ENCODE data around the gene CBARP.
"Not testable (repeated sequence)": the region's sequence is repeated elsewhere in the genome, so short reads cannot be mapped to it uniquely, and the experiment has no call there.

The CBARP gene

GRCh38 chr19:1252821-1253513 lies 15.2 kb upstream of the CBARP start:
- DNase-seq (ENCODE audit: low spot score): peak; percentile 73

- DNase-seq (ENCODE audit: low spot score): no peak
Measured at GRCh38 chr19:1252221-1252820, 14.5 kb upstream of the CBARP start.

- DNase-seq (ENCODE audit: low spot score): peak; percentile 73
Measured at GRCh38 chr19:1251330-1252220, 13.8 kb upstream of the CBARP start.

- peak; percentile 63 for DNase-seq (ENCODE audit: low spot score)
Measured at GRCh38 chr19:1250437-1251260, 12.8 kb upstream of the CBARP start.

GRCh38 chr19:1249990-1250436 lies 12.2 kb upstream of the CBARP start:
- DNase-seq (ENCODE audit: low spot score): no peak

- DNase-seq (ENCODE audit: low spot score): peak; percentile 96
Measured at GRCh38 chr19:1249298-1249989, 11.6 kb upstream of the CBARP start.

- peak; percentile 85 for DNase-seq (ENCODE audit: low spot score)
Measured at GRCh38 chr19:1248786-1249297, 11.0 kb upstream of the CBARP start.

- peak; percentile 85 for DNase-seq (ENCODE audit: low spot score)
Measured at GRCh38 chr19:1248139-1248785, 10.5 kb upstream of the CBARP start, which contains the start of gene MIDN. Gene MIDN, plus strand, starts transcription at chr19:1248583. Its CDS starts 1,714 bp downstream, at chr19:1250297.

GRCh38 chr19:1247748-1248138 lies 9.9 kb upstream of the CBARP start:
- DNase-seq (ENCODE audit: low spot score): no peak

- not testable (repeated sequence) for DNase-seq (ENCODE audit: low spot score)
Measured at GRCh38 chr19:1246265-1247087, 8.7 kb upstream of the CBARP start.

- DNase-seq (ENCODE audit: low spot score): no peak
Measured at GRCh38 chr19:1245494-1246264, 7.9 kb upstream of the CBARP start.

- no peak for DNase-seq (ENCODE audit: low spot score)
Measured at GRCh38 chr19:1244693-1245451, 7.1 kb upstream of the CBARP start.

GRCh38 chr19:1243768-1244692 lies 6.2 kb upstream of the CBARP start:
- peak; percentile 92 for DNase-seq (ENCODE audit: low spot score)

GRCh38 chr19:1241417-1242095 lies 3.8 kb upstream of the CBARP start, which contains the start of gene ATP5F1D:
Gene ATP5F1D, plus strand, starts transcription at chr19:1241751. Its CDS starts 100 bp downstream, at chr19:1241851.
- DNase-seq (ENCODE audit: low spot score): peak; percentile 95

GRCh38 chr19:1240925-1241324 lies 3.1 kb upstream of the CBARP start:
- no peak for DNase-seq (ENCODE audit: low spot score)
